Esophagus muscularis mucosa (tissue), 4 donors: ENCODE results near the gene MAF. TPM values are rescaled to one million over a fixed set of nuclear protein-coding genes. Genes with fewer than 3 reads are reported as not detected.

Source experiments
- DNase-seq: peaks from one replicate; pipeline ENCODE4 v3.0.0-alpha.2; 2017; ENCODE audit errors: extremely low spot score
- H3K27ac ChIP-seq, 4 donors: fragments of 200-600 bp; sonication (generic); replicated peaks in 1 of 4; 1 replicate in 3 of 4; 2 replicates in 1 of 4; pipeline ENCODE4 v1.5.1; 2016 to 2019; ENCODE audit warnings: mild to moderate bottlenecking in 1 of 4
- H3K27me3 ChIP-seq, 4 donors: fragments of 200-600 bp; sonication (generic); one replicate each; pipeline versions ENCODE4 v1.5.1 to v1.6.0; 2016 to 2019
- H3K36me3 ChIP-seq, 4 donors: fragments of 200-600 bp; sonication (generic); one replicate each; pipeline ENCODE4 v1.5.1; 2016 to 2019
- H3K4me1 ChIP-seq, 4 donors: fragments of 200-600 bp; sonication (generic); one replicate each; pipeline ENCODE4 v1.5.1; 2016 to 2019
- H3K4me3 ChIP-seq, 4 donors: fragments of 200-600 bp; sonication (generic); 1 replicate in 2 of 4; 2 replicates in 2 of 4; pipeline ENCODE4 v1.5.1; 2016 to 2019; ENCODE audit warnings: mild to moderate bottlenecking in 4 of 4, moderate library complexity in 1 of 4
- H3K9me3 ChIP-seq, 4 donors: fragments of 200-600 bp; sonication (generic); 1 replicate in 3 of 4; 2 replicates in 1 of 4; pipeline ENCODE4 v1.5.1; 2016 to 2019
- EP300 ChIP-seq: sonication (generic); formaldehyde crosslinking; IDR thresholded peaks from one replicate; pipeline ENCODE4 v1.6.1; 2017; ENCODE audit warnings: antibody characterized with exemption
- POLR2A ChIP-seq: fragments of 450-650 bp; IDR thresholded peaks from one replicate; pipeline ENCODE4 v1.6.1; 2017; ENCODE audit warnings: antibody characterized with exemption, moderate library complexity, mild to moderate bottlenecking, low read depth
- POLR2AphosphoS5 ChIP-seq, 2 donors: sonication (generic); formaldehyde crosslinking; IDR thresholded peaks; one replicate each; pipeline ENCODE4 v1.6.1; 2017; ENCODE audit warnings: antibody characterized with exemption in 2 of 2
- WGBS: methylation state at CpG from one replicate; pipeline ENCODE4 v1.1.5; 2018; 5-methylcytosine and 5-hydroxymethylcytosine counted together
- intact Hi-C: fragments of 100-400 bp; cut with DNase I; formaldehyde crosslinking; loops from one replicate; pipeline ENCODE4 v1.15.1; 2023
- total RNA-seq, 4 donors: library from RNA; depleted of rRNA; stranded (reverse); fragments of >200 nt; gene quantifications; one replicate each; pipeline versions ENCODE4 v1.1.0 to v1.2.1, GENCODE V29; 2016
- TF ChIP-seq, protein P1 (sequence below), 3 experiments: fragments of 200-600 bp in 2 of 3; fragments of 450-650 bp in 1 of 3; sonication (generic) in 2 of 3; IDR thresholded peaks; one replicate each; pipeline ENCODE4 v1.5.1; 2017 to 2019; ENCODE audit warnings: antibody characterized with exemption in 3 of 3, mild to moderate bottlenecking in 2 of 3, moderate library complexity in 1 of 3

MAF gene
- total RNA-seq, 4 donors from 2014 or later = 30.4 to 55.1 (median 40.8) TPM

DNA sequence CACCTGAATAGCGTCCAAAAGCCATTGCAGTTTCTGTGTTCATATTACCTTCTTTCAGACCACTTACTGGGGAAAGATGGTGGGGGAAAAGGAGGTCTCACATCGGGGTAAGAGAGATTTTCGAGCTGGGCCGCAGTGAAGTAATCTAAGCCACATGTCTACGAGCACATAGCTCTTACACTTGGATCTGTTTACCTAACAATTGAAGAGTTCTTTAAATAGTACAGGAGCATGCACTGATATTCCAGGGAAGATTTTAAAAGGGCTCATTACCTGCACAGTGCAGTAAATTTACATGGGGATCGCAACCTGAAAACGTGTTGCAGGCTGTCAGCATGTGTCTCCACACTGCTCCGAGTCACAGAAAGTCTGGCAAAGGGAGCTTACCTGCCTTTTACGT is 12.6 kb downstream of the MAF start:
- H3K27me3 ChIP-seq = peaks cover 0 to 28% (median 7%) of the 10 kb centered on the region in 4 donors
- no peak overlapping the region for H3K4me3 ChIP-seq
- H3K4me1 ChIP-seq = peaks cover 0 to 11% (median 9%) of the 10 kb centered on the region in 4 donors
- no peak for DNase-seq
- H3K36me3 ChIP-seq = no peaks in the 10 kb centered on the region
- TF ChIP-seq, protein P1, sequence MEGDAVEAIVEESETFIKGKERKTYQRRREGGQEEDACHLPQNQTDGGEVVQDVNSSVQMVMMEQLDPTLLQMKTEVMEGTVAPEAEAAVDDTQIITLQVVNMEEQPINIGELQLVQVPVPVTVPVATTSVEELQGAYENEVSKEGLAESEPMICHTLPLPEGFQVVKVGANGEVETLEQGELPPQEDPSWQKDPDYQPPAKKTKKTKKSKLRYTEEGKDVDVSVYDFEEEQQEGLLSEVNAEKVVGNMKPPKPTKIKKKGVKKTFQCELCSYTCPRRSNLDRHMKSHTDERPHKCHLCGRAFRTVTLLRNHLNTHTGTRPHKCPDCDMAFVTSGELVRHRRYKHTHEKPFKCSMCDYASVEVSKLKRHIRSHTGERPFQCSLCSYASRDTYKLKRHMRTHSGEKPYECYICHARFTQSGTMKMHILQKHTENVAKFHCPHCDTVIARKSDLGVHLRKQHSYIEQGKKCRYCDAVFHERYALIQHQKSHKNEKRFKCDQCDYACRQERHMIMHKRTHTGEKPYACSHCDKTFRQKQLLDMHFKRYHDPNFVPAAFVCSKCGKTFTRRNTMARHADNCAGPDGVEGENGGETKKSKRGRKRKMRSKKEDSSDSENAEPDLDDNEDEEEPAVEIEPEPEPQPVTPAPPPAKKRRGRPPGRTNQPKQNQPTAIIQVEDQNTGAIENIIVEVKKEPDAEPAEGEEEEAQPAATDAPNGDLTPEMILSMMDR (IDR thresholded peaks at IDR 0.05) = no peak
- TF ChIP-seq POLR2AphosphoS5 (IDR thresholded peaks at IDR 0.05) (no peak), POLR2A (no peak), EP300 (no peak)
- H3K27ac ChIP-seq = no peak overlapping the region
- intact Hi-C loops = no loop called here
- H3K9me3 ChIP-seq = no peaks in the 10 kb centered on the region
- 82% methylated on average over 9 of the region's 9 CpGs for WGBS

DNA sequence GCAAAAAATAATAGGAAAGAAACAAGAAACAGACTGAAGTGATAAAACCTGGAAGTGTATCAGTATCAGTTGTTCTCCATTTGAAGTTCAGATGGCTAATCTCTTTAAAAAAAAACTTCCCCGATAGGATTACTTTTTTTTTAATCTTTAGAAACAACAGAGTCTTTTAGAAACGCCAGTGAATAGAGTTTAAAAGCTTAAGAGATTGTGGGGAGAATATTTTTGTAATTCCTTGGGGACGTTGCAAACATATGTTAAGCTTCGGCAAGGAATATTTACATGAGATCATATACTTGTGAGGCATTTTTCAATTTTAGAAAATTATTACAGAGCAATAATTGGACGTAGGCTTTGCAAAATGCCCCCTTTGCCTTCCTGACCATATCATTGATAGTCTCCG is 13.2 kb downstream of the MAF start:
- Histone ChIP-seq H3K9me3 (no peaks in the 10 kb centered on the region), H3K4me1 (peaks cover 0 to 11% (median 9%) of the 10 kb centered on the region in 4 donors), H3K27me3 (peaks cover 0 to 28% (median 7%) of the 10 kb centered on the region in 4 donors), H3K36me3 (no peaks in the 10 kb centered on the region), H3K27ac (no peak overlapping the region), H3K4me3 (no peak overlapping the region)
- intact Hi-C loops = no loop called here
- 84% methylated on average over 6 of the region's 6 CpGs for WGBS
- DNase-seq = no peak
- TF ChIP-seq POLR2AphosphoS5 (IDR thresholded peaks at IDR 0.05) = no peak
- TF ChIP-seq POLR2A = no peak
- TF ChIP-seq EP300 = no peak
- TF ChIP-seq, protein P1 (IDR thresholded peaks at IDR 0.05) = no peak

DNA sequence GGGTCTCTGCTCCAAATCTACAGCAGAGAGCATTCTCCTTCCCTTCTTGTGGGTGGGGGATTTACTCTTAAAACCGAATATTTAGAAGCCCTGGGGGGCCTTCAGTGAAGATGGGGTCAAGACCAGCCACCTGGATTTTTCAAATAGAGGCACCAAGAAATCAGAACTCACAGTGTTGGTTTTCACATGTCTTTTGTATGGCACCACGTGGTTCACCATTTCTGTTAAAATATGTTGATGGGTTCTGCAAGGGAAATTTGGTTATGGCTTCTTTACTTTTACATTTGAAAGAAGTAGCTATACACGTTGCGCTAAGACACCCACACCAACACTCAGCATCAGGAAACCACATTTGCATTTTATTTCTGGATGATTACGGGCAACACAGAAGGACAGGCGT is 17.7 kb downstream of the MAF start:
- Histone ChIP-seq H3K9me3 (no peaks in the 10 kb centered on the region), H3K27me3 (peaks cover 0 to 3% (median 0%) of the 10 kb centered on the region in 4 donors), H3K27ac (no peak overlapping the region), H3K36me3 (no peaks in the 10 kb centered on the region), H3K4me1 (peaks cover 0 to 4% (median 0%) of the 10 kb centered on the region in 4 donors), H3K4me3 (no peak overlapping the region)
- 88% methylated on average over 6 of the region's 6 CpGs for WGBS
- no peak for DNase-seq
- intact Hi-C loops = no loop called here
- TF ChIP-seq EP300 (no peak), POLR2A (no peak), POLR2AphosphoS5 (IDR thresholded peaks at IDR 0.05) (no peak)
- TF ChIP-seq, protein P1 (IDR thresholded peaks at IDR 0.05) = no peak

DNA sequence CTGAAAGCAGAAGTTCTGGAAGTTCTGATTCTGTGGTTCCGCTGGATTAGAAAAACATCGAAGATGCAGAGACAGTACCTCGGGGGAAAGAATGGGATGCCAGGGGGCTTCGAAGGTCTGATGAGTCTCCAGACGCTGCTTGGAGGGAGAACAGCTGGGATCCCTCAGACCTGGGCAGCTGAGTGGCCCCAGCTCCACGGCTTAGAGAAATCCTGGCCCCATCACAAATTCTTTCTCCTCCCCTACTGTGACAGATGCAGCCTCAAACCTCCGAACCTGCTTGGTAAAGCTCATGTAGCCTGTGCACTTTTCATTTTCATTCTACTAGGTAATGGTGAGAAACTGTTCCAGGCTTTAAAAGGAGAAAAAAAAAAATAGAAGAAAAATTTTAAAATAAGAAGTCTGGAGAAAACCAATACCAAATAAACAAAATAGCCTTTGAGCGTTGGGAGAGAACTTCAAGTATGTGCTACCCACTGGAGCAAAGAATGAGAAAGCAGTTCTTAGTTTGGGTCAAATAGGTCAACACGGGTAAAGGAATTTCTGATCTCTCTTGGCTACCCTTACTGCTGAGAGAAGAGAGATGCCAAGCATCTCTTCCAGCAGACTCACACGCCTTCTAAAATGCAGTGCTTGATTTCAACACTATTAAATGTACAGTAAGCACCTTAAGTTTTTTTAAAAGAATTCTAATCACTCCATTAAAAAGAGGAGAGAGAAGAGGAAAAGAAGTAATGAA is 19.9 kb downstream of the MAF start:
- TF ChIP-seq POLR2AphosphoS5 (IDR thresholded peaks at IDR 0.05) (no peak), EP300 (no peak), POLR2A (no peak)
- TF ChIP-seq, protein P1 (IDR thresholded peaks at IDR 0.05) = no peak
- no peaks in the 10 kb centered on the region for H3K9me3 ChIP-seq
- H3K4me3 ChIP-seq = no peak overlapping the region
- H3K4me1 ChIP-seq = peaks cover 0 to 4% (median 0%) of the 10 kb centered on the region in 4 donors
- no peak overlapping the region for H3K27ac ChIP-seq
- intact Hi-C loops = no loop called here
- peak; percentile 62 for DNase-seq
- no peaks in the 10 kb centered on the region for H3K27me3 ChIP-seq
- no peaks in the 10 kb centered on the region for H3K36me3 ChIP-seq
- 46% methylated on average over 10 of the region's 10 CpGs for WGBS
